RKO (cell line): ENCODE data around the gene SAMD8.
A peak's percentile ranks its signal among the peaks of the same experiment; 100 is the strongest.
"Not testable (repeated sequence)": the region's sequence is repeated elsewhere in the genome, so short reads cannot be mapped to it uniquely, and the experiment has no call there.

Source experiments
- DNase-seq: peaks from one replicate; pipeline ENCODE4 v3.0.0-alpha.2; 2016; ENCODE audit warnings: low spot score

Gene SAMD8

DNA sequence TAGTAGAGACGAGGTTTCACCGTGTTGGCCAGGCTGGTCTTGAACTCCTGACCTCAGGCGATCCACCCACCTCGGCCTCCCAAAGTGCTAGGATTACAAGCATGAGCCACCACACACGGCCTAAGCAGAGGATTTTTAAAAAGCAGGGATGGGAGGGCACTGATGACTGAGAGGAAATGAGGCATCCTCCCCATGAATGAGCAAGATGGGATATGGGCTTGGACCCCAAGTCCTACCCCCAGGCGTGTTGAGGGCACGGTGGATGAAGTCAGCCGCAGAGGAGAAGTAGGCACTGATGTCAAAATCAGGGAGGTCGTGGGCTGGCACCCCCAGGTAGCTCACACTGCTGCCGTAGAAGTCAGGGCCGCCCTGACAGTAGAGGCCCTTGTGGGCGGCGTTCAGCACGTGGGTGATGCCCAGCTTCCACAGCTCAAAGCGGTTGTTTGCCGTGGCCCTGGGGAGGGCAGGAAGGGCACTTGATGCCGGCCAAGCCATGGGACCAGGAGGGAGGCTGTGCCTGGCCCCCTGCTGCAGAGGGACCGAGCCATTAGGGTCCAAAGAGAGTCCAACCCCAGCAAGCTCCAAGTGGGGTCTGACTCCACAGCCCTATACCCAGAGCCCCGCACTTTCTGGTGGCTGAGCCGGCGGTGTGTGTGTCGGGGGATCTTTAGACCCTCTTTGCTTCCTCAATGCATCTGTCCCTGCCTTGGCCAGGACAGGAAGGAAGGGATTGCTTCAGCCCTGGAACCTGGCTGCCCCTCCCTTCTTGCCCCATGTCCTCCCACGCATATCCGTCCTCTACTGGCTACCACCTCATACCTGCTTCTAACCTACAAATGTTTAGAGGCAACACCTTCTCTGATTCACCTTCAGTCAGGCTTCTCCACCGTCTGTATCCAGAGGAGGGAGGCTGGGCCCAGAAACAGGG is 3.4 kb upstream of the SAMD8 start:
- DNase-seq: no peak

DNA sequence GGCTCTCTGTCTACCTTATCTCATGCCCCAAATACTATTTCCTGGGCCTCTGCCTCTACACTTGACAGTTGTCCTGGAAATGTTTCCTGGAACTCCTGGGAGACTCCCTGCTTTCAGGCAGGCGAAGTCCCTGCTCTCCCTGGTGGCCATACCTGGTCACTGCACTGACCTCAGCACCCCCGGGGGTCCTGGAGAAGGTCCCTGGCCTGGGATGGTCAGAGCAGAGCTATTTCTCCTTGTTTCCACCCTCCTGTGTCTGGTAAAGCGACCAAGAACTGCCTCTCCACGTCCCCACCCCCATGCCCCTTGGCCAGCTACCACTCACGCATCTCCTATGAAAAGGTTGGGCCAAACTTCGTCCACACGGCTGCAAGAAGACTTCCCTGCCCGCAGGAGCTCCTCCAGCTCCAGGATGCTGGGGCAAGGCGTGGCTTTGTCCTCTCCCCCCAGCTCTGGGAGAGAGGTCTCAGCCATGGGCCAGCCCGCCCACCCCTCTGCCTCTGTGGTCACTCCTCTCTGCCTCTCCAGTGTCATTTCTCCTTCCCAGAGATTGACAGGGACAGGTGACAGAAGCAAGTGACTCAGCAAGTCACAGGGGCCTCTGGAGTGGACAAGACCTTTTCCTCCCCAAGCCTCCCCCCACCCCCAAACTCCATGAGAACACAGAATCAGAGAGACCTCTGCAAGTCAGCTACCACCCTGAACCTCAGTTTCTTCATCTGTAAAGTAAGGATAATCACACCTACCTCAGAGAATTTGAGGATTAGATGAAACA is 2.6 kb upstream of the SAMD8 start:
- peak; percentile 34 for DNase-seq

DNA sequence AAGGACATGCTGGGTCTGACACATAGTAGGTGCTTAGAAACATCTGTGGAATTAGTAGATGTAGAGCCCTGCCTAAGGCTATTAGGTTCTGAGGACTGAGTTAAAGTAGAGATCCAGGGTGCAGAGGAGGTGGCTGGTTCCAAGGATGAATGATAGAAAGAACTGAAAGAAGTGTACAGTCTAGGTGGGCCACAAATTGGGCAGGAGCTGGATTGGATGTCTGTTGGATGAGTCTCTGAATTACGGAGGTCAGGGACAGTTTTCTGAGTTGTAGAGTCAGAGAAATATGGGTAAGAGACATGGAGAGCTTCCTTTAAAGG is 2.0 kb upstream of the SAMD8 start:
- no peak for DNase-seq

DNA sequence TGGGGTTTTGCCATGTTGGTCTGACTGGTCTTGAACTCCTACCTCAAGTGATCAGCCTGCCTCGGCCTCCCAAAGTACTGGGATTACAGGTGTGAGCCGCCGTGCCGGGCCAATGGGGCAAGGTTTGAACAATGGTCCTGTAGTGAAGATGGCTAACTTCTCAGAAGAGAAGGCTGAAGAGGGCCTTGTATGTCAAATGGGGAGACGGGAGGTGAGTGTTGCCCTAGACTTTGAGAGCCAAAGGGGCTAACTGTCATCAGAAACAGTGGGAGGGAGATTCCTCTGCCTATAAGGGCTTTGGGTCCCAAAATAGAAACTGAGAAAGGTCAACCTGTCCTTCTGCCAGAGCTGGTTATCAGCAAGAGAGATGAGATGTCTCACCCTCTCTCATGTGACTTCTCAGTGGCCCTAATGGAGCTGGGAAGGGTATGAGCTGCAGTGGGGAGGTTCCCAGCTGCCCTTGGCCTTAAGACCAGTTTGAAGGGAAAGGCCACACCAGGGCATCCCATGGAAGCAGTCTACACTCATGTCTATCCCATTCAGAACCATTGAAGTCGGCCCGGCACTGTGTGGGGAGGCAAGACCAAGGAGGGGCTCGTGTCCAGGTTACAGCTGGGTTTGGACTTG is 1.3 kb upstream of the SAMD8 start:
- no peak for DNase-seq

DNA sequence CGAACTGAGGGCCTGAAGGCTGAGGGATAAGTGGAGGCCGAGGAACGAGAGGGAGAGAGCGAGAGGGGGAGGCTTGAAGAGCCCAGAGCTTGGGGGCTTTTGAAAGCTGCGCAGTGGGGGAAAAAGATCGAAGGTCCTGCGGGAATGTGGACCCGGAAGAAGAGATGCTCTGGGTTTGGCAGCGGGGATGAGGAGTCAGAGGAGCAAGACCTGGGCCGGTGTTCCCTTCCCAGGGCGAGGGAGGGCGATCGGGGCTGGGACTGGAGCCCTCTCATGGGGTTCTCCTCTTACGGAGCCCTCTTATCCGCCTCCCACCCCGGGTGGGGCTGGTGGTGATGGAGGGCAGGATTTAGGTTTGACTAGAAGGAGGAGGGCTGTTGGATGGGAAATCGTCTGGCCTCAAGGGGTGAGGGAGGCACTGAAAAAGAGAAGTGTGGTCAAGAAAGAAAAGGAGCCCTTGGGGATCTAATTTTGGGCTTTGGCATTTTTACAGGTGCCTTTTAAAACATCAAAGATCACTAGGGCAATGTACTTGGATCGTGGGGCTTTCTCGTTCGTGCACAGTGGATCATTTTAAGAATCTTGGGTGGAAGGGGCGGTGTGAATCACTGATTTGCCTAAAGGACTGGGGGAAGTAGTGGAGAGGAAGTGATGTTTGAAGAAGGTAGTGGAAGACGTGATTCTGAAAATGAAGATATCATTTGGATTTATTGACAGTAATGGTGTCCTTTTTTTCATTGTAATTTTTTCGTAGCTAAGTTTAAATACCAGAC is 637 bp downstream of the SAMD8 start:
- DNase-seq: peak; percentile 66

DNA sequence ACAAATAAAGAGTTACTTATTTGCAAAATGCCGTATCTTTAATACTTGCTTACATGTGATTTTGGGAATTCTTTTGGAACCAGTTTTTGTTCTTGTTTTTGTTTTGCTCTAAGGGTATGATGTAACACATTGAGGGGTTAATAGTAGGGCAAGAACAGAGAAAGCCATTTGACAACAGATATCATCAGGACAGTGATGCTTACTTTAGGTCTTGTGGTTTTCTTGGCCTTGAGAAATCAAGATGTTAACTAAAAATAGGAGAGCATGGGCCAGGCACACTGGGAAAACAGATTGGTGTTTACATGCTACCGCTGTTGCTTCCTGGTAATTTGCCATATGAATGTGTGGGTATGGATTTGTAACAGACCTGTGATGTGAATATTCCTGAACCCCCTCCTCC is 3.7 kb downstream of the SAMD8 start:
- DNase-seq: no peak

DNA sequence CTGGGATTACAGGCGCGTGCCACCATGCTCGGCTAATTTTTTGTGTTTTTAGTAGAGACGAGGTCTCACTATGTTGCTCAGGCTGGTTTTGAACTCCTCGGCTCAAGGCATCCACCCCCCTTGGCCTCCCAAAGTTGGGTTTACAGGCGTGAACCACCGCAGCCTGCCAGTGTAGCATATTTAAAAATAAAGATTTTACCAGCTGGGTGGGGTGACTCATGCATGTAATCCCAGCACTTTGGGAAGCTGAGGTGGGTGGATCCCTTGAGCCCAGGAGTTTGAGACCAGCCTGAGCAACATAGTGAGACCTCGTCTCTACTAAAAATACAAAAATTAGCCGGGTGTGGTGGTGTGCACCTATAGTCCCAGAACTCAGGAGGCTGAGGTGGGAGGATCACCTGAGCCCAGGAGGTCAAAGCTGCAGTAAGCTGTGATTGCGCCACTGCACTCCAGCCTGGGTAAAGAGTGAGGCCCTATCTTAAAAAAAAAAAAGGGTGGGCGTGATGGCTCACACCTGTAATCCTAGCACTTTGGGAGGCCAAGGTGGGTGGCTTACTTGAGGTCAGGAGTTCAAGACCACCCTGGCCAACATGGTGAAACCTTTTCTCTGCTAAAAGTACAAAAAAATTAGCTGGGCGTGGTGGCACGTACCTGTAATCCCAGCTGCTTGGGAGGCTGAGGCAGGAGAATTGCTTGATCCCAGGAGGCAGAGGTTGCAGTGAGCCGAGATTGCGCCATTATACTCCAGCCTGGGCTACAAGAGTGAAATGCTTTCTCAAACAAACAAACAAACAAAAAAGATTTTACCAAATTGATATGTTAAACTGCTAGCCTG is 5.7 kb downstream of the SAMD8 start:
- not testable (repeated sequence) for DNase-seq

DNA sequence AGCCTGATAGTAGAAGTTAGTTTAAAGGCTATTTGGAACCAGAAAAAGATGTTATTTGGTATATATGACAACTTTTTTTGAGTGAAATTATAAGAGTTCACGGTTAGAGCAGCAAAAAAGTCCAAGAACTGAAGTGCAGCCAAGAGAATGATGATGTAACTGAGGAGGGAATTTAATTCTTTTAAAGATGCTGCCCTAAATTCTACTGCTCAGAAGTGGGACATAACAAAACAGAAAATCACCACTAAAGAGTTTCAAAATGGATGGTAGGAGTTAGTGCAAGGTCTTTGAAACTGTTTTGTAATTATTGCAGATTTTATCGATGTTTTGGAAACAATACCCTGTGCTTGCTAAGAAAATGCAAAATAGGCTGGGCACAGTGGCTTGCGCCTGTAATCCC is 6.5 kb downstream of the SAMD8 start:
- no peak for DNase-seq

DNA sequence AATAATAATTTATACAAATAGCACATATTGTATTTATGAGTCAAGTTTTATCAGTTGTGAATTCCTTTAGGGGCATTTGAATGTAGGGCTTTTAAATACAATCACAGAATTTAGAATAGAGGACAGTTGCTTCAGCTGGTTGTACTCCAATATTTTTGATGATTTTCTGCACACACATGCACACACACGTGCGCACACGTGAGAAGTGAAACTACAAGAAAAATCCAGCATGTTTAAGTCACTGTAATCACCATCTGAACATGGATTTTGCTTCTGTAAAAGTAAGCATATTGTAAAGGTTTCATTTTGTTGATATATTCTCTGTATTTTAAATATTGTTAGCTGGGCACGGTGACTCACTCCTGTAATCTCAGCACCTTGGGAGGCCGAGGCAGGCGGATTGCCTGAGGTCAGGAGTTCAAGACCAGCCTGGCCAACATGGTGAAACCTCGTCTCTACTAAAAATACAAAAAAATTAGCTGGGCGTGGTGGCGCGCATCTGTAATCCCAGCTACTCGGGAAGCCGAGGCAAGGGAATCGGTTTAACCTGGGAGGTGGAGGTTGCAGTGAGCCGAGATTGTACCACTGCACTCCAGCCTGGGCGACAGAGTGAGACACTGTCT is 8.1 kb downstream of the SAMD8 start:
- DNase-seq: not testable (repeated sequence)

DNA sequence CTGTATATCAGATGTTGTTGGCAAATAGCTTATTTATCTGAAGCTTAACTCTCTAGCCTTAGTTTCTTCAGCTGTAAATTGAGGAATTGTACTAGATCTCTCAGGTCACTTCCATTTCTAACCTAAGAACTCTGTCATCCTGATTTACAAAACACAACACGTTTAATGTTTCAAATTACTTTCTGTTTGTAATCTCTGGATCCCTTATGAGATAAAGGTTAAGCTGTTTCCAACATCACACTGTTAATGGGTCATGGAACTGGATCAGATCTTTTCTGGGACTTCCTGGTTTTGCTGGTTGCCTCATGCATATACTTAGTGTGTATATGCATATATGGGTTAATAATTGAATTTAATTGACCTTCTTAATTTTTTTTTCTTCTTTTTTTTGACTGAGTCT is 9.9 kb downstream of the SAMD8 start:
- no peak for DNase-seq

DNA sequence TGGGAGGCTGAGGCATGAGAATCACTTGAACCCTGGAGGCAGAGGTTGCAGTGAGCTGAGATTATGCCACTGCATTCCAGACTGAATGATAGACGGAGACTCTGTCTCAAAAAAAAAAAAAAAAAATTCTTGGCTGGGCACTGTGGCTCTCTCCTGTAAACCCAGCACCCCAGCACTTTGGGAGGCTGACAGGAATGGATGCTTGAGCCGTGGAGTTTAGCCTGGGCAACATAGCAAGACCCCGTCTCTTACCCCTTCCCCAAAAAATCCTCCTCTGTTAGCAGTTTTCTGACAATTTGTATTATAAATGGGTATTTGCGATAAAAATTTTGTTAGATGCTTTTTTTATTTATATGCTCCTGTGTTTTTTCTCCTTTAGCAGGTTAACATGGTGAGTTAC is 11.0 kb downstream of the SAMD8 start:
- no peak for DNase-seq

DNA sequence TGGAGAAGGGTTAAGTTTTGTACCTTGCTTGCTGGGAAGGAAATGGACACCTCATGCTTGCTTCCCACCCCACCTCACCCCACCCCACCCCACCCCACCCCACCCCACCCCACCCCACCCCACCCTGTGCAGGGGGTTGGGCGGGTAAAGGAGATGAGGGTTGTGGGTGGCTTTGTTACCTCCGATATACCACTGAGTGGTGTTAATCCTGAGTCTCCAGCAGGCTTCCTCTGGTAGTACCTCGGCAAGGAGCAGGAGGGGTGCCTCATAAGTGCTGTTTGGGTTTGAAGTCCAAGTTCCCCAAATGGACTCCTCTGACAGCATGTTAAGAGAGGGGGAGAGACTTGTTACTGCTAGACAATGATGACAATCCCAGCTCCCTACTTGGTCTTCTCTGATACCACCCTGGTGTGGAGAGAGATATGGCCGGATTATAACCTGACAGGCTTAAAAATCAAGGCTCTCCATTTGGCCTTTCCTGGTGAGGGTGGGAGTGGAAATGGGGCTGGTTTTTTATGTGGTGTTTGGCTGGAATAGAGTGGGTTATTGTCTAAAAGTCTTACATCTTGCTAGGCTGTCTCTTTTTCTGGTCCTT is 11.7 kb downstream of the SAMD8 start:
- no peak for DNase-seq

DNA sequence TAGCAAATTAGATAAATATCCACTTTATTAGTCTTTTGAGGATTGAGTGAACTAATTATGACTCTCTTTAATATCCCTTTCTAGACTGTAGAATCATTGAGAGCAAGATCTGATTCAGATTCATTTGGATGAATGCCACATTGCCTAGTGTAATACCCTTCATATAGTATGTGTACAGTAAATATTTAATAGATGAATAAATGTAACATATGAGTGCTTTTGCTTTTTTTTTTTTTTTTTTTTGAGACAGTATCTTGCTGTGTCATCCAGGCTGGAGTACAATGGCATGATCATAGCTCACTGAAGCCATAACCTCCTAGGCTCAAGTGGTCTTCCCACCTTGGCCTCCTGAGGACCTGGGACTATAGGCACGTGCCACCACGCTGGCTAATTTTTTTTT is 14.8 kb downstream of the SAMD8 start:
- DNase-seq: no peak

DNA sequence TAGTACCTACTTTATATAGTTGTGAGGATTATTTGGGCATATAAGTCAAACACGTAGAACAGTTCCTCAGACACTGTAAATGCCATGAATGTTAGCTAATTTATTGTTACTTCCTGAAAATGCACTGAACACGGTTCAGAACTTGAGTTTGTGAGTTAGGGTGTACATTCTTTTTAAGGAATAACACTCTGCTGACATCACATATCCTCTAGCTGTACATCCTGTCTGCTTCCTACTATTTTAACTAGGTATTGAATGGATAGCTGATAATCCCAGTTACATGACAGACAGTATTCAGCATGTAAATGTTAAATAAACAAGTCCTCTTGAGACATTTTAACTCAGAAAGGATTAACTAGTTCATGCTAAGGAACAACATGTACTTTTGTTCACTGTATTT is 16.0 kb downstream of the SAMD8 start:
- no peak for DNase-seq

DNA sequence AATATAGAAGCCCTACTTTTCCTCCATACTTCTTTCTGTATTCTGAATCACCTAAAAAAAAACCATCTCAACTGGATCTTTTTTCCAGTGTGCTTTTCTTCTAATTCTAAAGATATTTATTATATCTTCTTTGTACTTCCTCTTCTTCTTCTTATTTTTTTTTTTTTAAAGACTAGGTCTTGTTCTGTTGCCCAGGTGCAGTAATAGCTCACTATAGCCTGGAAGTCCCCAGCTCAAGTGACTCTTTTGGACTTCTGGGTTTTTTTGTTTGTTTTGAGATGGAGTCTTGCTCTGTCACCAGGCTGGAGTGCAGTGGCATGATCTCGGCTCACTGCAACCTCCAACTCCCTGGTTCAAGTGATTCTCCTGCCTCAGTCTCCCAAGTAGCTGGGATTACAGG is 17.5 kb downstream of the SAMD8 start:
- not testable (repeated sequence) for DNase-seq

DNA sequence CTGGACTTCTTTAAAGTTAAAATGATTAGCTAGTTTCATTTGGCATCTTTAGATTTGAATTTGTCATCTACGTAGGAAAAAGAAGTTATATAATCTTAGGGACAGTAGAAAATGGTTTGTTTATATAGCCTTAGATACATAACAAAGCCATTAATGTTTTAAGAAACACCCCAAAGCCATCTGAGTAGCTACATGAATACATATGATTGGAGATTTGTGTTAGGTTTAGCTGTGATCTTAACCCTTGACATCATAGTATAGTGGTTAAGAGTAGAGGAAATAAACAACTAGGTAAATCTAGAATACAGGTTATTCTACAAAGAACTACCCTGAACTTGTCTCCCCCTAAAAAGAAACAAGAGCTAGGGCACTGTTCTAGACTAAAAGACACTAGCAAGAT is 18.1 kb downstream of the SAMD8 start:
- no peak for DNase-seq

DNA sequence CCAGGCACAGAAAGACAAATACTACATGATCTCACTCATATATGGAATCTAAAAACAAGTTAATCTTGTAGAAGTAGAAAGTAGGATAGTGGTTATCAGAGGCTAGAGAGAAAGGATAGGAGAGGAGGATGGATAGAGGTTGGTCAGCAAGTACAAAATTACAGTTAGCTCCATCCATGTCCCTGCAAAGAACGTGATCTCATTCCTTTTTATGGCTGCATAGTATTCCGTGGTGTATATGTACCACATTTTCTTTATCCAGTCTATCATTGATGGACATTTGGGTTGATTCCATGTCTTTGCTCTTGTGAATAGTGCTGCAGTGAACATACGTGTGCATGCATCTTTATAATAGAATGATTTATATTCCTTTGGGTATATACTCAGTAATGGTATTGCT is 22.2 kb downstream of the SAMD8 start:
- not testable (repeated sequence) for DNase-seq

DNA sequence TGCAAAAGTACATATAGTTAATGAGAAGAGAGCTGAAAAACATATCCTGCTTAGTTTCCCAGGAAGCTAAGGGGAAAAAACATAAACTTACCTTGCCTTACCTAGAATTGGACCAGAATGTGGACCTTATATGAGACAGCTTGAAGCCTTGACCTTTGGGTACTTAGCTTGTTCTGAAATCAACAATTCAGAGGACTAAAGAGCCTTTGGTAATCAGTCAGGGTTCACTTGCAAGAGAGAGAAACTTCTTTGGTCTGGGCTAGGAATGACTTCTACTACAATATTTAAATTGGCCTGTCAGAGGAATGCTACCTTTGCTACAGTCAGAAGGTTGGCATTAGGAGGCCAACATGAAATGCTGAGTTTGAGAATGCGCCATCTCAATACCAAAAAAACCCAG is 24.9 kb downstream of the SAMD8 start:
- no peak for DNase-seq

DNA sequence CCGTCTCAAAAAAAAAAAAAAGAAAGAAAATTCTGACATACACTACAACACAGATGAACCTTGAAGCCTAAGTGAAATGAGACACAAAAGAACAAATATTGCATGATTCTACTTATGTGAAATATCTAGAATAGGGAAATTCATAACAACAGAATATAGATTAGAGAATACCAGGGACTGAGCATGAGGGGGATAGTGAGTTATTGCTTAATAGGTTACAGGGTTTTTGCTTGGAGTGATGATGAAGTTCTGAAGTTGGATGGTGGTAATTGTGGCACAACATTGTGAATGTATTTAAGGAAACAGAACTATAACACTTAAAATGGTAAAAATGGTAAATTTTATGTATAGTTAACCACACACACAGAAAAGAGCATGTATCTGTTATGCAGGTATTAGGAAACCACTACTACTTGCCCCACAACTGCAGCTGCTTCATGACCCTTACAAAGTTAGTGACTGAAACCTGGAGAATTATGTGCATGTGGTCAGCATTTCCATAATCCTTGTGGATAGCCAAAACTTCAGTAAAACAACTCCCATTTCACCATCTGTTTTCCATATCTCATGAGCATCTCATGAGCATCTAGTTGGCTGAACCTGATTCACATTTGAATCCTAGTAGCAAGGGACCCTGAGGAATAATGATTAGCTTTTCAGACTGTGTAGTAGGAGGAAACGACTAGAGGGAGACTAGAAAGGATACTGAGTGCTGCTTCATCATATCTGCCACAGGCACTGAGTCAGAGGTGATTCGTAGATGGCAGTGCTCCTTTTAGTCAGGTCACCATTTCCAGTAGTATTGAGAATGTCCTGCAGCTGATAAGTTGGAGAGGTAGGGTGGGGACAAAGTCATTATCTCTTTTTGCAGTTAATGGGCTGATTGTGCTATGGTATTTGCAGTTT is 26.3 kb downstream of the SAMD8 start:
- peak; percentile 76 for DNase-seq
